ENCODE measurements around the gene ATP10A. TPM values are rescaled to one million over a fixed set of nuclear protein-coding genes. Genes with fewer than 3 reads are reported as not detected.

Gene ATP10A
- polyA plus RNA-seq, 1 donor (not counting 4 experiments of a cell fraction or from before 2014, with no cell fraction given) = not detected

GRCh38 chr15:25712192-25712960, 150.8 kb downstream of the ATP10A start:
- no peaks in the 10 kb centered on the region for H3K9me1 ChIP-seq (ENCODE audit: control insufficient read depth, extremely low read depth, insufficient read depth, low read length)
- no peaks in the 10 kb centered on the region for H3K4me1 ChIP-seq (ENCODE audit: control insufficient read depth, extremely low read depth, insufficient read depth, low read length)
- no peak overlapping the region for H3K4me2 ChIP-seq (ENCODE audit: control insufficient read depth, extremely low read depth, insufficient read depth, low read depth, low read length)
- dilution Hi-C loops (cut with MboI; ENCODE audit: extremely low pct_ligation_motif_present, low sequenced_read_pairs) = no loop called here
- no peak overlapping the region for H3K27ac ChIP-seq (ENCODE audit: control insufficient read depth, insufficient read depth, low read length)
- no peak overlapping the region for H3K4me3 ChIP-seq (ENCODE audit: control insufficient read depth in 2 of 3, extremely low read depth in 1 of 3, insufficient read depth in 2 of 3, low read depth in 1 of 3, low read length in 3 of 3)
- no peak for FAIRE-seq
- no peaks in the 10 kb centered on the region for H3K79me2 ChIP-seq (ENCODE audit: control insufficient read depth, insufficient read depth, low read length)
- no peak overlapping the region for H3K9ac ChIP-seq (ENCODE audit: control insufficient read depth, extremely low read depth, insufficient read depth, low read length)
- H2AFZ ChIP-seq (ENCODE audit: control insufficient read depth, low read length) = no peak overlapping the region
- no peak for DNase-seq (ENCODE audit: low read depth, low spot score)
- no peak for TF ChIP-seq CTCF (optimal IDR thresholded peaks at IDR 0.05 in 1 of 3, IDR thresholded peaks at IDR 0.05 in 1 of 3, conservative IDR thresholded peaks at IDR 0.05 in 1 of 3; ENCODE audit: extremely low read depth in 1 of 3, insufficient read depth in 2 of 3, low read length in 3 of 3)
- TF ChIP-seq EZH2 (IDR thresholded peaks at IDR 0.05; ENCODE audit: low read length) = no peak
- no peaks in the 10 kb centered on the region for H4K20me1 ChIP-seq (ENCODE audit: control insufficient read depth, extremely low read depth, insufficient read depth, low read length)
- H3K27me3 ChIP-seq (ENCODE audit: control insufficient read depth, extremely low read depth, insufficient read depth, low read length) = no peaks in the 10 kb centered on the region
- H3K9me3 ChIP-seq (ENCODE audit: control insufficient read depth, low read depth, low read length) = peaks cover 20% of the 10 kb centered on the region
- H3K36me3 ChIP-seq (ENCODE audit: control insufficient read depth in 2 of 2, extremely low read depth in 1 of 2, insufficient read depth in 2 of 2, low read length in 2 of 2) = no peaks in the 10 kb centered on the region

GRCh38 chr15:25711691-25712090, 151.4 kb downstream of the ATP10A start:
- Histone ChIP-seq H3K79me2 (ENCODE audit: control insufficient read depth, insufficient read depth, low read length) (no peaks in the 10 kb centered on the region), H4K20me1 (ENCODE audit: control insufficient read depth, extremely low read depth, insufficient read depth, low read length) (no peaks in the 10 kb centered on the region), H3K9me1 (ENCODE audit: control insufficient read depth, extremely low read depth, insufficient read depth, low read length) (no peaks in the 10 kb centered on the region), H3K9ac (ENCODE audit: control insufficient read depth, extremely low read depth, insufficient read depth, low read length) (no peak overlapping the region), H3K27me3 (ENCODE audit: control insufficient read depth, extremely low read depth, insufficient read depth, low read length) (no peaks in the 10 kb centered on the region), H3K27ac (ENCODE audit: control insufficient read depth, insufficient read depth, low read length) (no peak overlapping the region), H3K36me3 (ENCODE audit: control insufficient read depth in 2 of 2, extremely low read depth in 1 of 2, insufficient read depth in 2 of 2, low read length in 2 of 2) (no peaks in the 10 kb centered on the region), H3K4me1 (ENCODE audit: control insufficient read depth, extremely low read depth, insufficient read depth, low read length) (no peaks in the 10 kb centered on the region), H2AFZ (ENCODE audit: control insufficient read depth, low read length) (no peak overlapping the region), H3K4me3 (ENCODE audit: control insufficient read depth in 2 of 3, extremely low read depth in 1 of 3, insufficient read depth in 2 of 3, low read depth in 1 of 3, low read length in 3 of 3) (no peak overlapping the region), H3K4me2 (ENCODE audit: control insufficient read depth, extremely low read depth, insufficient read depth, low read depth, low read length) (no peak overlapping the region), H3K9me3 (ENCODE audit: control insufficient read depth, low read depth, low read length) (peaks cover 20% of the 10 kb centered on the region)
- dilution Hi-C loops (cut with MboI; ENCODE audit: extremely low pct_ligation_motif_present, low sequenced_read_pairs) = no loop called here
- FAIRE-seq (no peak), DNase-seq (ENCODE audit: low read depth, low spot score) (no peak)
- no peak for TF ChIP-seq EZH2 (IDR thresholded peaks at IDR 0.05; ENCODE audit: low read length)
- no peak for TF ChIP-seq CTCF (optimal IDR thresholded peaks at IDR 0.05 in 1 of 3, IDR thresholded peaks at IDR 0.05 in 1 of 3, conservative IDR thresholded peaks at IDR 0.05 in 1 of 3; ENCODE audit: extremely low read depth in 1 of 3, insufficient read depth in 2 of 3, low read length in 3 of 3)
